CD4-positive, alpha-beta T cell treated with Interleukin-4 for 1 hour (primary cell): ENCODE data around the gene SPZ1.
"Not testable (repeated sequence)": the region's sequence is repeated elsewhere in the genome, so short reads cannot be mapped to it uniquely, and the experiment has no call there.

Experiments
- DNase-seq, 2 donors: peaks; one replicate each; pipeline ENCODE4 v3.0.0-alpha.2; 2020 to 2022

Gene SPZ1, protein sequence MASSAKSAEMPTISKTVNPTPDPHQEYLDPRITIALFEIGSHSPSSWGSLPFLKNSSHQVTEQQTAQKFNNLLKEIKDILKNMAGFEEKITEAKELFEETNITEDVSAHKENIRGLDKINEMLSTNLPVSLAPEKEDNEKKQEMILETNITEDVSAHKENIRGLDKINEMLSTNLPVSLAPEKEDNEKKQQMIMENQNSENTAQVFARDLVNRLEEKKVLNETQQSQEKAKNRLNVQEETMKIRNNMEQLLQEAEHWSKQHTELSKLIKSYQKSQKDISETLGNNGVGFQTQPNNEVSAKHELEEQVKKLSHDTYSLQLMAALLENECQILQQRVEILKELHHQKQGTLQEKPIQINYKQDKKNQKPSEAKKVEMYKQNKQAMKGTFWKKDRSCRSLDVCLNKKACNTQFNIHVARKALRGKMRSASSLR

DNA sequence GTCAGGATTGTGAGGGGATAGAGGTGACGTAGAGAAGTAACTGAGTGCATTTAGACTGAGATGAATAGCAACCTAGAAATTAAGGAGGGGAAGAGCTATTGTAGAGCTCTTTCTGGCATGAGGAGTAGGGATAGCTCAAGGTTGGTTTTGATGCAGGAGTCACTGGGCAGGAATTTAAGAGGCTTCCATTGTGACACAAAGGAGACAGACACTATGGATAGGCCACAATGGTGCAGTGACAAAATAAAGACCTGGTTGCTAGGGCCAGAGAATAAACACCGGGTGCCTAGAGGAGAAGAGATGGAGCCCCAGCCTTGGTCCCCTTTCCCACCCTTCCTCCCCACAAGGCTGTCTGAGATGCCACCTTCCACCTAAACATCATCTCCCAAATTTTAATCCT, at the start of gene SPZ1:
Gene SPZ1 (plus strand): TSS at position 301 of the 400 bp plus-strand sequence. CDS start 214 bp downstream, outside the sequence.
- DNase-seq = no peak

DNA sequence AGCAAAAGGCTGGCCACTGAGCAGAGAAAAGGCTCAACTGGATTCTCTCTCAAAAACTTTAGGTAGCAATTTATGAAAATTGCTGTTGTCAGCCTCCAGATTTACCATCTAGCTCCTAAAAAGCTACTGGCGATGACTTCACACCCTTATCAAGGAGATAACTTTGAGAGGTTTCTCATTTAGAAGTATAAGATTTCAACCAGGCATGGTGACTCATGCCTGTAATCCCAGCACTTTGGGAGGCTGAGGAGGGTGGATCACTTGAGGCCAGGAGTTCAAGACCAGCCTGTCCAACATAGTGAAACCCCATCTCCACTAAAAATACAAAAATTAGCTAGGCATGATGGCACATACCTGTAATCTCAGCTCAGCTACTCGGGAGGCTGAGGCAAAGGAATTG, 49.3 kb upstream of the SPZ1 start:
- not testable (repeated sequence) for DNase-seq

DNA sequence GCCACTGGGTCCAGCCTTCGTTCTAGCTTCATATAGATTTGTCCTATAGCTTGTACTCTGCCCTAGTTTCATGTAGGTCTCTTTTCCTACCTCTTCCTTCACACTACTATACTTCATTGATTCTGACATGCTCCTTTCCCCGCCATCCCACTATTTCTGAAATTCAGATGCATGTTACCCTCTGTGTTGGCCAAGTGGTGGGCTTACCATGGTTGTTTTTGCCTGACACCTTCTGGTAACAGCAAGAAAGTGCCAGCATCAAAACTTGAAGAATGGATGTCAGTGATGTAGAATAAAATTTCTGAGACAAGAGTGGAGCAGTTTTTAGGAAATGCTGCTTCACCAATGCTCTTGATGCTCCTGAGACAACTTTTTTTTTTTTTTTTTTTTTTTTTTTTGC, 44.5 kb upstream of the SPZ1 start:
- DNase-seq = peak; percentile 29 to 51

DNA sequence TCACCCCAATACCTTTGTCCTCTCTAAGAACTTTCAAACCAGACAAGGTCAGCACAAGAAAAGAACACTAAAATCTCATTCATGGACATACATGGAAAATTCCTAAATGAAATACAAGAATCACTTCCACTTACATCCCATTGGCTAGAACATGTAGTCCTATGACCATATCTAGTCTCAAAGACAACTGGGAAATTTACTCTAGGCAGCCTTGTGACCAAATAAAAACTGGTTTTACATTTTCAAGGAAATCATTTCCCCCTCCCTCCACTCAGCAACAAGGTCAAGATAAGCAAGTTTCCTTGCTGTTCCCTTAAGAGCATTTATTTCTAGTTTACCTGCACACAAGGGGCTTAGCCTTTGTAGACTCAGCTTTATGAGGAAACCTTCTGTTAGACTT, 43.6 kb upstream of the SPZ1 start:
- DNase-seq = no peak

DNA sequence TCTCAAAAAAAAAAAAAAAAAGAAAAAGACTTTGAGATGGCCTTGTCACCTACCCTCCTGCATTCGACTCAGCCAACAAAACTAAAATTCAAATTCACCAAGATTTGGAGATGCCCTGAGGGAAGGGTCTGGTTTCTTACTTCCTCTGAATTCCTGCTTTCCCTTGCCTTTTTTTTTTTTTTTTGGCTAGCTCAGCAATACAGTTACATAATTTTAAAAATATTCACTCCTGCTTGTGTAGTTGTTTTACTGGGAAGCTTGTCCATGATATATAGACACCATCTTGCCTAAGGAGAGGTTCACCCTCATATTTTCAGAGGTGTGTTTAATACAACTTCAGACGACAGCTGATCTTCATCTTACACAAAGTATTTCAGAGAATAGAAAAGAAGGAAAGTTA, 42.6 kb upstream of the SPZ1 start:
- DNase-seq = no peak

DNA sequence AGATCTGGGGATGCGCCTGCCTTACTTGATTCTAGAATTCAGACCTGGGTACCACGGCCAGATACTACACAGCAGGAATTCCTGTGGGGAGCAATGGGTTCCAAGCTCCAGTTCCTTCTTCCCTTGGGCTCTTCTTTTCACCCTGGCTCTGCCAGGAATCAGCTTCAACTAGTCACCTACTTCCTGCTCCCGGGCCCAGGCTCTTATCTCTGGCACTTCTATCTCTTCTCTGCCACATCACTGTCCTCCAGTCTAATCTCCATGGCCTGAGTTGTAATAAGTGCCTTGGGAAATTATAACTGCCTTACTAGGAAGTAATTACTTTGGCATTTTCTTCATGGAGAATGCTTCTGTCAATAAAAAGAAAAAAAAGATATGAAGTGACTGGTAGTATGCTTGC, 37.7 kb upstream of the SPZ1 start:
- no peak for DNase-seq

DNA sequence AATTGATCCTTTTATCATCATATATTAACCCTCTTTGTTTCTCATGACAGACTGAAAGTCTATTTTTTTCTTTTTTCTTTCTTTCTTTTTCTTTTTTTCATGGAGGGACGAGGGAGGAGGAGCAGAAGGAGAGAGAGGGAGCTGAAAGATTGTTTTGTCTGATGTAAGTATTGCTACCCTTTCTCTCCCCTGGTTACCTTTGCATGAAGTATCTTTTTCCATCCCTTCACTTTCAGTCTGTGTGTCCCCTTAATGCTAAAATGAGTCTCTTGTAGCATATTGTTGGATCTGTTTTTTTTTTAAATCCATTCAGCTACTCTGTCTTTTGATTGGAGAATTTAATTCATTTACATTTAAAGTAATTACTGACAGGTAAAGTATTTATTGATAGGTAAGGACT, 36.4 kb upstream of the SPZ1 start:
- DNase-seq = no peak

DNA sequence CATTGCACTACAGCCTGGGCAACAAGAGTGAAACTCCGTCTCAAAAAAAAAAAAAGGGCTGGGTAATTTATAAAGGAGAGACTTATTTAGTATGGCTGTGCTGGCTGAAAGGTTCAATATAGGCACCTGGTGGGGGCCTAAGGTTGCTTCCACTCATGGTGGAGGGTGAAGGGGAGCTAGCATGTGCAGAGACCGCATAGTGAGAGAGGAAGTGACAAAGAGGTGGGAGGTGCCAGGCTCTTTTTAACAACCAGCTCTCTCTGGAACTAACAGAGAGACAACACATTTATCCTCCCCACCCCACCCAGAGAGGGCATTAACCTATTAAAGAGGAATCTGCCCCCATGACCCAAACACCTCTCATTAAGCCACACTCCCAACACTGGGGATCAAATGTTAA, 35.1 kb upstream of the SPZ1 start:
- DNase-seq = peak; percentile 29 to 37

DNA sequence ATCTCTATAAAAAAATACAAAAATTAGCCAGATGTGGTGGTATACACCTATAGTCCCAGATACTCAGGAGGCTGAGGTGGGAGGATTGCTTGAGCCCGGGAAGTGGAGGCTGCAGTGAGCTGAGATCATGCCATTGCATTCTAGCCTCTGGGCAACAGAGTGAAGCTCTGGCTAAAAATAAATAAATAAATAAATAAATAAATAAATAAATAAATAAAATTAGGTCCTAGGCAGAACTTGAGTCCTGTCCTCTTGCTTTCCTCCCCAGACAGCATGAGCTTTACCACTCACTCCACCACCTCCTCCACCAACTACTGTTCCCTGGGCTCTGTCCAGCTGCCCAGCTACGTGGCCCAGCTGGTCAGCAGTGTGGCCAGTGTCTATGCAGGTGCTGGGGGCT, 31.6 kb upstream of the SPZ1 start:
- DNase-seq = no peak

DNA sequence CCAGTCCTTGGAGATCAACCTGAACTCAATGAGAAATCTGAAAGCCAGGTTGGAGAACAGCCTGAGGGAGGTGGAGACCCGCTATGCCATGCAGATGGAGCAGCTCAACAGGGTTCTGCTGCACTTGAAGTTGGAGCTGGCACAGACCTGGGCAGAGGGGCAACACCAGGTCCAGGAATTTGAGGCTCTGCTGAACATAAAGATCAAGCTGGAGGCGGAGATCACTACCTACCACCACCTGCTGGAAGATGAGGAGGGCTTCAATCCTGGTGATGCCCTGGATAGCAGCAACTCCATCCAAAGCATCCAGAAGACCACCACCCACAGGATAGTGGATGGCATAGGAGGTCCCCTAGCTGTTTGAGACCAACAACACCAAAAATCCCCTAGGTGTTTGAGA, 30.5 kb upstream of the SPZ1 start:
- DNase-seq = no peak

DNA sequence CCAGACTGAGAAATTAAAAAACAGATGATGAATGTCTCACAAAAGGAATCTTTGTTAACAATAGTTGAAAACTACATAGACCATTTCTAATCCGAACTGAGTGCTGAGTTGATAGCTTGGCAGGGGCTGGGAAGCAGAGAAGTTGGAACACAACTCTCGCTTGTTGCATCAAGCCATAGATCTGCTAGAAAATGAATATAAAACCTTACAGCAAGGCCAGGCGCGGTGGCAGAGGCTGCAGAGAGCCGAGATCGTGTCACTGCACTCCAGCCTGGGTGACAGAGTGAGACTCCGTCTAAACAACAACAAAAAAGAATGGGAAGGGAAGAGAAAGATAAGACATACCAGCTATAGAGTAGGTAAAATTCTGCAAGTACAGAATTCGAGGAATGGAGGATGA, 28.0 kb upstream of the SPZ1 start:
- no peak for DNase-seq

DNA sequence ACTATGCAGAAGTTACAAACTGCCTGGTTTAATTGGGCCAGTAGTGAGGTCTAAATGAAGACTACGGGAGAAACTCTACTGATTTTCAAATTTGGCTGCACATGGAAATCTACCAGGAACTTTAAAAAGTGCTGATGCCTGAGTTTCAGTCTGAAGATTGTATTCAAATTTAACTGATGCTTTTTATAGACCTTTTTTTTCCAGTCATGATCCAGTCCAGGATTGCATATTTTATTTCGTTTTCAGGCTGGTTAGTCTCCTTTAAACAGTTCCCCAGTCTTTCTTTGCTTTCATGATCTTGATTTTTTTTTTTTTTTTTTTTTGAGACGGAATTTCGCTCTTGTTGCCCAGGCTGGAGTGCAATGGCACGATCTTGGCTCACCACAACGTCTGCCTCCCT, 23.7 kb upstream of the SPZ1 start:
- DNase-seq = no peak

DNA sequence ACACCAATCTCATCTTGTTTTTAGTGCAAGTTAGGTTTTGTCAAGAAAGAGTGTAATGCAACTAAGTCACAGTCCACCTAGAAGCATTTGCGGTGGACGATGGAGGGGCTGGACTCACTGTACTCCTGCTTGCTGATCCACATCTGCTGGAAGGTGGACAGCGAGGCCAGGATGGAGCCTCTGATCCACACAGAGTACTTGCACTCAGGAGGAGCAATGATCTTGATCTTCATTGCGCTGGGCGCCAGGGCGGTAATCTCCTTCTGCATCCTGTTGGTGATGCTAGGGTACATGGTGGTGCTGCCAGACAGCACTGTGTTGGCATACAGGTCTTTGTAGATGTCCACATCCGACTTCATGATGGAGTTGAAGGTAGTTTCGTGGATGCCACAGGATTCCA, 20.2 kb upstream of the SPZ1 start:
- no peak for DNase-seq

DNA sequence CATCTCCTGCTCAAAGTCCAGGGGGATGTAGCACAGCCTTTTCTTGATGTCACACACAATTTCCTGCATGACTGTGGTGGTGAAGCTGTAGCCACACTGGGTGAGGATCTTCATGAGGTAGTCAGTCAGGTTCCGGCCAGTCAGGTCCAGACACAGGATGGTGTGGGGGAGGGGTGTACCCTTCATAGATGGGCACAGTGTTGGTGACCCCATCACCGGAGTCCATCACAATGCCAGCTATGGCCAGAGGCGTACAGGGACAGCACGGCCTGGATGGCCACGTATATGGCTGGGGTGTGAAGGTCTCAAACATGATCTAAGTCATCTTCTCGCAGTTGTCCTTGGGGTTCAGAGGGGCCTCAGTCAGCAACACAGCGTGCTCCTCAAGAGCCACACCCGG, 19.7 kb upstream of the SPZ1 start:
- DNase-seq = no peak

DNA sequence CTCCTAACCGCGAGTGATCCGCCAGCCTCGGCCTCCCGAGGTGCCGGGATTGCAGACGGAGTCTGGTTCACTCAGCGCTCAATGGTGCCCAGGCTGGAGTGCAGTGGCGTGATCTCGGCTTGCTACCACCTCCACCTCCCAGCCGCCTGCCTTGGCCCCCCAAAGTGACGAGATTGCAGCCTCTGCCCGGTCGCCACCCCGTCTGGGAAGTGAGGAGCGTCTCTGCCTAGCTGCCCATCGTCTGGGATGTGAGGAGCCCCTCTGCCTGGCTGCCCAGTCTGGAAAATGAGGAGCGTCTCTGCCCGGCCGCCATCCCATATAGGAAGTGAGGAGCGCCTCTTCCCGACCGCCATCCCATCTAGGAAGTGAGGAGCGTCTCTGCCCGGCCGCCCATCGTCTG, 19.0 kb upstream of the SPZ1 start:
- DNase-seq = not testable (repeated sequence)

DNA sequence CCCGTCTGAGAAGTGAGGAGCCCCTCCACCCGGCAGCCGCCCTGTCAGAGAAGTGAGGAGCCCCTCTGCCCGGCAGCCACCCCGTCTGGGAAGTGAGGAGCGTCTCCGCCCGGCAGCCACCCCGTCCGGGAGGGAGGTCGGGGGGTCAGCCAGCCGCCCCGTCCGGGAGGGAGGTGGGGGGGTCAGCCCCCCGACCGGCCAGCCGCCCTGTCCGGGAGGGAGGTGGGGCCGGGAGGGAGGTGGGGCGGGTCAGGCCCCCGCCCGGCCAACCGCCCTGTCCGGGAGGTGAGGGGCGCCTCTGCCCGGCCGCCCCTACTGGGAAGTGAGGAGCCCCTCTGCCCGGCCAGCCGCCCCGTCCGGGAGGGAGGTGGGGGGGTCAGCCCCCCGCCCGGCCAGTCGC, 18.5 kb upstream of the SPZ1 start:
- DNase-seq = not testable (repeated sequence)

DNA sequence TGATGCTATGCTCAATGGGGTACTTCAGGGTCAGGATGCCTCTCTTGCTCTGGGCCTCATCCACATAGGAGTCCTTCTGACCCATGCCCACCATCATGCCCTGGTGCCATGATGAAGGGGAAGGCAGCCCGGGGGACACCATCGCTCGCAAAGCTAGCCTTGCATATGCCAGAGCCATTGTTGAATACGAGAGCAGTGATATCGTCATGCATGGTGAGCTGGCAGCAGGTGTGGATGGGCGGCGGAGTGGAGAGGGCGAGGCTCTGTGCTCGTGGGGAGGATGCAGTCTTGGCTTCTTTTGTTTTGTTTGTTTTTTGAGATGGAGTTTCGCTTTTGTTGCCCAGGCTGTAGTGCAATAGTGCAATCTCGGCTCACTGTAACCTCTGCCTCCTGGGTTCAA, 17.2 kb upstream of the SPZ1 start:
- no peak for DNase-seq

DNA sequence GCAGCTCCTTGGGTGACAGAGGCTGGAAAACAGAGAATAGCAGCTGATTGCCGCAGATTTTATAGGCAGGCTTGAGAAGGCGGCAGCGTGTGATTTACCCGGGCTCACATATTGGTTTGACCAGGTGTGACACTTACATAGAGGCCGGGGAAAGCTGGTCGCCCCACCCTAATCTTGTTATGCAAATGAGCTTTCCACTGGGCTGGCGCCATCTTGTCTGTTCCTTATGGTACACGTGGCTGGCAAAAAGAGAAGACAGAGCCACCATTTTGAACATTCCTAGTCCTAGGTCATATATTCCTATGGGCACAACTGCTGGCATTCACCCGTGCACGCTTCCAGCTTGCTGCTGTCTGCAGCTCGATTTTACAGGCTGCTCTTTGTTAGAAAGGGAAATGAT, 11.3 kb upstream of the SPZ1 start:
- DNase-seq = no peak

DNA sequence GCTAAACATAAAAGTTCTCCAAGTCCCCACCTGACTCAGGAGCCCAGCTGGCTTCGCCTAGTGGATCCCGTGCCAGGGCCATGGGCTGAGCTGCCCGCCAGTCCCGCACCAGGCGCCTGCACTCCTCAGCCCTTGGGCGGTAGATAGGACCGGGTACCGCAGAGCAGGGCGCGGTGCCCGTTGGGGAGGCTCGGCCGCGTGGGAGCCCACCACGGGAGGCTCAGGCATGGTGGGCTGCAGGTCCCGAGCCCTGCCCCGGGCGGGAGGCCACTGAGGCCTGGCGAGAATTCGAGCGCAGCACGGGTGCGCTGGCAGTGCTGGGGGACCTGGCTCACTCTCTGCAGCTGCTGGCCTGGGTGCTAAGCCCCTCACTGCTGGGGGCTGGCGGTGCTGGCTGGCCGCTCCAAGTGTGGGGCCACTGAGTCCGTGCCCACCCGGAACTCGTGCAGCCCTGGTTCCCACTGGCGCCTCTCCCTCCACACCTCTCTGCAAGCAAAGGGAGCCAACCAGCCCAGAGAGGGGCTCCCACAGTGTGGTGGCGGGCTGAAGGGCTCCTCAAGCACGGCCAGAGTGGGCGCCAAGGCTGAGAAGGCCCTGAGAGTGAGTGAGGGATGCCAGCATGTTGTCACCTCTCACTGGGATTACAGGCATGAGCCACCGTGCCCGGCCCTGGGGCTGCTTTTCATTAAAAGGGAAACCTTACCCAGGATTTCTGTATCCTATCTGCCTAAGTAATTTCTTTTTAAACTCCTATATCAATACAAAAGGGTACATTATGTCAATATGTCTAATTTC, 9.7 kb upstream of the SPZ1 start:
- no peak for DNase-seq

DNA sequence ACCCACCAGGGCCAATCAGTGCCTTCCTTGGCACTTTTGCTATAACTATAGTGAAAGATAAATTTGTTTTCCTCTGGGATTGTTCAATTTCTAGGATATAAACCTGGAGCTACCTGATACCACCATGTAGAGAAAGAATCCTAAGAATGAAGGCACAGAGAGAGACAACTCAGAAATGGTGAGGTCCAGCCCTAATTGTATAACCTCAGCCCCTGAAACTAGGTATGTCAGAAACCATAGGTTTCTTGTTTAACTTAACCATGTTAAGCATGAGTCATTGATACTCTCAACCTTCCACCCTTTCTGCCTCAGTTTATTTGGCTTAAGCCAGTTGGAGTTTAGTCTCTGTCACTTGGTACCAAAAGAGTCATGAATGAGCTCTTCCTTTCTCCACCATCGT, 4.6 kb upstream of the SPZ1 start:
- no peak for DNase-seq

DNA sequence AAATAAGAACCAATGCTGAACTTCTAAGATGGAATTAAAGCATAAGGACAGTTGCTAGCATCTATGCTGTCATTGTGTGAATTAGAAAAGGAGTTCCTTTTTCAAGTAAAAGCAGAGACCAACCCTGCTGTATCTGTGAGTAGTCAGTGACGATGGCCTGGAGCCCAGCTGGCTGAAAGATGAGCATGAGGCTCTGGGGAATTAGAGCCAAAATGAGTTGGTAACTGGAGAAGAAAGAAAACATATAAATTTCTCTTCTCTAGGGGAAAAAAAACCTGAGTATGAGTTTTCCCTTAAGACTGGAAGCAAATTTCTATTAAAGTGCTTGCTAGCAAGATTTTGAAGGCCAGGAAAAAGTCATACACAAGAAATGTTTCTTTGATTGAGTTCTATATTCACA, 1.6 kb upstream of the SPZ1 start:
- DNase-seq = no peak

DNA sequence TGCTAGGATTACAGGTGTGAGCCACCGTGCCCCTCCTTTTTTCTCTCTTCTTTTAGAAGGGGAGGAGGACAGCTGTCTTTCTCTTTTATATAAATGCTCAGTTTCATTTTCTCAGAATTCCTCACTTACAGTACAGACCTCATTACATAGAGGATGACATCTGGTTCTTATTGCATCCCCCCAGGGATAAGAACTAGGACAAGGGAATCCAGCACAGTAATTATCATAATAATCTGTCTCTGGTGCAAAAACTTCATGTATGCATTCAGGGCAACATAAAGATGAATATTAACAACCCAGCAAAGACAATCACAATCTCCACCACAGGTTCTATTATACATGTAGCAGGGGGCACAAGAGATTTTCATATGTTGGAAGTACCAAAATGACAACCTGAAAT, 5.1 kb downstream of the SPZ1 start:
- no peak for DNase-seq

DNA sequence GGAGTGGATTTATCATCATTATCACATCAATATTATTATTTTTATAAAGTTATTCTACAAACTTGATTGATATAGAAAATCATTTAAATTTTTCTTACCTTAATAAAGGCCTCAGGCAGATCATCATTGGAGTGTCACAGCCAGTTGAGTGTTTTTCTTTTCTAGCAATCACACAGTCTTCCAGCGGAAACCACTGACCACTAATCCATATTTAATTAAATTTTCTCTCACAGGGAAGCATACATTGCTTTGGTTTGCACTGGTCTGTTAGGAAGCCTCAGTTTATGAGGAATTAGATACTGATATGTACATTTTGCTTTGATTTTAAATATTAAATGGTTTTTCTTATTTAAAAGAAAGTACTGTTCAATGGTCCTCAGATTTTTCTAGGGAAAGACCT, 6.7 kb downstream of the SPZ1 start:
- DNase-seq = no peak

DNA sequence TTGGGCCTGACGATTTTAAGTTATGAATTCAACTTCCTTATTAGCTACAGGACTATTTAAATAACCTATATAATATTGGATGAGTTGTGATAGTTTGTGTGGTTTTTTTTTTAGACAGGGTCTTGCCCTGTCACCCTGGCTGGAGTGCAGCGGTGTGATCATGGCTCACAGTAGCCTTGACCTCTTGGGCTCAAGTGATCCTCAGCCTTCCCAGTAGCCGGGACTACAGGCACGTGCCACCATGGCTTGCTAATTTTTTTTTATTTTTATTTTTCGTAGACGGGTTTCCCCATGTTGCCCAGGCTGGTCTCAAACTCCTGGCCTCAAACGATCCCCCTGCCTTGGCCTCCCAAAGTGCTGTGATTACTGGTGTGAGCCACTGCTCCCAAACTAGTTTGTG, 17.6 kb downstream of the SPZ1 start:
- DNase-seq = no peak

DNA sequence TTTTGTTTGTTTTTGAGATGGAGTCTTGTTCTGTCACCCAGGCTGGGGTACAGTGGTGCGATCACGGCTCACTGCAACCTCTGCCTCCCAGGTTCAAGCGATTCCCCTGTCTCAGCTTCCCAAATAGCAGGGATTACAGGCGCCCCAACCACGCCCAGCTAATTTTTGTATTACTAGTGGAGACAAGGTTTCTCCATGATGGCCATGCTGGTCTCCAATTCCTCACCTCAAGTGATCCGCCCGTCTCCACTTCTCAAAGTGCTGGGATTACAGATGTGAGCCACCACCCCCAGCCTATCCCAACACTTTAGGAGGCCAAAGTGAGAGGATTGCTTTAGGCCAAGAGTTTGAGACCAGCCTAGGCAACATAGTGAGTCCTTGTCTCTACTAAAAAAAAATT, 19.3 kb downstream of the SPZ1 start:
- no peak for DNase-seq
